ENCODE results near the gene WDR19.

DNA sequence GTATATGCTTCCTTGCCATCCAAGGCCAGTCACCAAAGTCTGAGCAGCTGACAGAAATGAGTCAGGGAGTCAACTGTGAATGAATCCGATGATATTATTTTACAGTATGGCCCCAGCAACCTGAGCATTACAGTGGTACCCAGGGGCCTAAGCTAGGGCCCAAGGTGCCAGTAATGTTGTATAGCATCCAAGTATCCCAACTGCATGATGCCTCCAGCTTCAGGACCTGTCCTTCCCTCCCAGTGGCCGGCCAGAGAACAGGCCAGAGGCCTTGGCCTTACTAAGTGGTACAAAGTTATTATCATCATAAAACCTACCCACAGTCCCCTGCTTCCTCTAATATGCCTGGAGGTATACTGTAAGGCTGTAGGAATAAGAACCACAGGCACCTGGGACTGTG, 103.9 kb downstream of the WDR19 start:
- TF ChIP-seq, protein P1, sequence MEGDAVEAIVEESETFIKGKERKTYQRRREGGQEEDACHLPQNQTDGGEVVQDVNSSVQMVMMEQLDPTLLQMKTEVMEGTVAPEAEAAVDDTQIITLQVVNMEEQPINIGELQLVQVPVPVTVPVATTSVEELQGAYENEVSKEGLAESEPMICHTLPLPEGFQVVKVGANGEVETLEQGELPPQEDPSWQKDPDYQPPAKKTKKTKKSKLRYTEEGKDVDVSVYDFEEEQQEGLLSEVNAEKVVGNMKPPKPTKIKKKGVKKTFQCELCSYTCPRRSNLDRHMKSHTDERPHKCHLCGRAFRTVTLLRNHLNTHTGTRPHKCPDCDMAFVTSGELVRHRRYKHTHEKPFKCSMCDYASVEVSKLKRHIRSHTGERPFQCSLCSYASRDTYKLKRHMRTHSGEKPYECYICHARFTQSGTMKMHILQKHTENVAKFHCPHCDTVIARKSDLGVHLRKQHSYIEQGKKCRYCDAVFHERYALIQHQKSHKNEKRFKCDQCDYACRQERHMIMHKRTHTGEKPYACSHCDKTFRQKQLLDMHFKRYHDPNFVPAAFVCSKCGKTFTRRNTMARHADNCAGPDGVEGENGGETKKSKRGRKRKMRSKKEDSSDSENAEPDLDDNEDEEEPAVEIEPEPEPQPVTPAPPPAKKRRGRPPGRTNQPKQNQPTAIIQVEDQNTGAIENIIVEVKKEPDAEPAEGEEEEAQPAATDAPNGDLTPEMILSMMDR (IDR thresholded peaks at IDR 0.05) = no peak
- TF ChIP-seq POLR2A (IDR thresholded peaks at IDR 0.05) = no peak
